HG03342 (cell line): ENCODE data around the gene ZBTB37.
"Not testable (repeated sequence)": the region's sequence is repeated elsewhere in the genome, so short reads cannot be mapped to it uniquely, and the experiment has no call there.

Experiments
- ATAC-seq: cut with Tn5 transposase; IDR thresholded peaks from one replicate; pipeline ENCODE4 v1.9.1; 2021; ENCODE audit warnings: mild to moderate bottlenecking, moderate library complexity; ENCODE audit not compliant: unreplicated experiment

ZBTB37 gene

GRCh38 chr1:173865468-173866164 is 2.6 kb upstream of the ZBTB37 start:
- no peak for ATAC-seq

GRCh38 chr1:173866413-173867115 is 1.6 kb upstream of the ZBTB37 start:
- ATAC-seq = no peak

GRCh38 chr1:173867141-173867752 is 933 bp upstream of the ZBTB37 start:
- peak; percentile 1 for ATAC-seq

DNA sequence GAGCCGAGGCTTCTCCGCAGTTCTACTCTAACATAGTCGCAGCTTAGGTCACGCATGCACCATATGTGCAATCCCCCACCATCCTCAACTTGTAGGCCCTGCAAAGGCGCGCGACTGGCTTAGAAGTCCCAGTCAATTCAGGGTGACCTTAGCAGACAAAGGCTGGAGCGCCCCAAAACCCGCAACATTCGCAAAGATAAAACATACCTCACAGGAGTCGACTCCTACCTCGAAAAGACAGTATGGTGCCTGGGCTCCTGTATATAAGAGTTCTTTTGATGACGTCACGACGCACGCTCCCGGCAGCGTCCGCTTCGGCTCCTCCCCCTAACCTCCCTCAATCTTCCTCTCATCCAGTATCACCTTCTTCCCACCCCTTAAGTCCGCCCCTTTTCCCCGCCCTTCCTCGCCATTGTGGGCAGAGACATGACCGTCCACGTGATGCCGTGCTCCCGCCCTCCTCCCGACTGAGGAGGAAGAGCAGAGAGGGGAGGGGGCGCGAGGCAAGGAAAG is 371 bp upstream of the ZBTB37 start, which contains the start of gene GAS5:
GAS5 (minus strand) TSS at position 237 of the 513 bp plus-strand sequence.
- peak; percentile 63 for ATAC-seq

DNA sequence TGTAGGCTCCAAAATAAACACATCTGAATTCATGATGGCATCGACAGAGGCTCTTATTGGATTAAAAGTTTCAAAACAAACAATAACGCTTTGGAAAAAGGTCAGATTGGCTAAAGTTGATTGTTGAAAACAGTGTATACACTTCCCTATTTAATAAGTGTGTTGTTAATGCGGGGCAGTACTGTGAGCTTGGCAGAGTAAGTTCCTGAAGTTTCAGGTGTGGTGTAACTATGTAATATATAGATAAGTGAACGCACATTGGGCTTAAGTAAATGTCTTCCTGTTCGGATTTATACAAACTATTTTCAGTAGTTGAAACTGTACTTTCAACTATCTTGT is 810 bp downstream of the ZBTB37 start:
- ATAC-seq = no peak

DNA sequence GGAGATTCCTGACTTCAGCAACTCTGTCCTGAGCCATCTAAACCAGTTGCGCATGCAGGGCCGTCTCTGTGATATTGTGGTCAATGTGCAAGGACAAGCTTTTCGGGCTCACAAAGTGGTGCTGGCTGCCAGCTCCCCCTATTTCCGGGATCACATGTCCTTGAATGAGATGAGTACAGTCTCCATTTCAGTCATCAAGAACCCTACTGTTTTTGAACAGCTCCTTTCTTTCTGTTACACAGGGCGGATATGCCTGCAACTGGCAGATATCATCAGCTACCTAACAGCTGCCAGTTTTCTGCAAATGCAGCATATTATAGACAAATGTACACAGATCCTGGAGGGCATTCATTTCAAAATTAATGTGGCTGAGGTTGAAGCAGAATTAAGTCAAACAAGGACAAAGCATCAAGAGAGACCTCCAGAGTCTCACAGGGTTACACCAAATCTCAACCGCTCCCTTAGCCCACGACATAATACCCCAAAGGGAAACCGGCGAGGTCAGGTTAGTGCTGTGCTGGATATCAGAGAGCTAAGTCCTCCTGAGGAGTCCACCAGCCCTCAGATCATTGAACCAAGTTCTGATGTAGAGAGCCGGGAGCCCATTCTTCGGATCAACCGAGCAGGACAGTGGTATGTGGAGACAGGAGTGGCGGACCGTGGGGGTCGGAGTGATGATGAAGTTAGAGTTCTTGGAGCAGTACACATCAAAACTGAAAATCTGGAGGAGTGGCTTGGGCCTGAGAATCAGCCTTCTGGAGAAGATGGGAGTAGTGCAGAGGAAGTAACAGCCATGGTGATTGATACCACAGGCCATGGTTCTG is 2.3 kb downstream of the ZBTB37 start:
- no peak for ATAC-seq

DNA sequence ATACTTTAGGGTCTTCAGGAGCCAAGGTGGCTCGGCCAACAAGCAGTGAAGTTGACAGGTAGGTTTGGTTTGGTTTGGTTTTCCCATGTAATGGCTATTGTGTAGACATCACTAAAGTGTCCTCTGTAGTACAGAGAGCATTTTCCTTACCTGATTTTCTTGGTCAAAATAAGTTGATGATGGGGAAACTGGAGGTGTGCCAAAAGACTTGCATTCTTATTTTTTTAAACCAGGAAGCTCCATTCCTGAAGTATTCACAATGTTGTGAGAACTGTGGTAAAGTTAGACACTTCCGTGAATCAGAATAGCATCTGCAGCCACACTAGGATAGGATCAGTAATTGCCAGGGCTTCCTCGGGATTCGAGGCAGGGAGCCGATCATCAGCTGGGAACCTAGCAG is 2.9 kb downstream of the ZBTB37 start:
- ATAC-seq = no peak

GRCh38 chr1:173871500-173871899 is 3.3 kb downstream of the ZBTB37 start:
- no peak for ATAC-seq

DNA sequence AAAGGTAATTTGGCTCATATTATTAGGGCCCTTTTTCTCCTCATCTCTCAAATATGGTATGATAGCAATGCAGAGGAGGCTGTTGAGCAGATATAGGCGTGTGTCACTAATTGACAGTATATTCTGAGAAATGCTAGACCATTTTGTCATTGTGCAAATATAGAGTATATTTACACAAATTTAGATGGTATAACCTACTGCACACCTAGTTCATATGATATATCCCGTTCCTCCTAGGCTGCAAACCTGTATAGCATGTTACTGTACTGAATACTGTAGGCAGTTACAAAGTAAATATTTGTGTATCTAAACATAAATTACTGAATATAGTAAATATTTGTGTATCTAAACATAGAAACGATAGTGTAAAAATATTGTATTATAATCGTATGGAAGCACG is 8.6 kb downstream of the ZBTB37 start:
- no peak for ATAC-seq

DNA sequence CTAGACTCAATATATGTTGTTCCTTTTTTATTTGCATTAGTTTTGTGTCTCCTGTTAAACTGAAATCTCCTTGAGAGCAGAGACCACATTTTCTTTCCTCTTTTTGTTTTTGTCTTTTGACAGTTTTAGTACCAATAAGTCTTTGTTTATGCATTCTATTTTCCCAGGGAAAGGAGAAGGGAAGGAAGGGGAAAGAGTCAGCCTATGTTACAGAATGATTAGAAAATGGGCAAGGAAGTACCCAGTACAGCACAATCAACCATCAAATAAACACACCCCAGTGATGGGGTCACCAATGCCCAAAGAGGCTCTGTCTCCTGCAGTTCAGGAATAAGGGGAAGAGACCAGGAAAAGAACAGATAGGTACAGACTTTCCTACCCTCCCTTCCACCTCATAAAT is 10.1 kb downstream of the ZBTB37 start:
- ATAC-seq = no peak

- ATAC-seq = not testable (repeated sequence)
These were observed 12.9 kb downstream of the ZBTB37 start for GRCh38 chr1:173881117-173881516.

GRCh38 chr1:173884701-173885100 is 16.5 kb downstream of the ZBTB37 start:
- ATAC-seq = no peak

- no peak for ATAC-seq
These were observed 18.8 kb downstream of the ZBTB37 start for GRCh38 chr1:173886746-173887611.

DNA sequence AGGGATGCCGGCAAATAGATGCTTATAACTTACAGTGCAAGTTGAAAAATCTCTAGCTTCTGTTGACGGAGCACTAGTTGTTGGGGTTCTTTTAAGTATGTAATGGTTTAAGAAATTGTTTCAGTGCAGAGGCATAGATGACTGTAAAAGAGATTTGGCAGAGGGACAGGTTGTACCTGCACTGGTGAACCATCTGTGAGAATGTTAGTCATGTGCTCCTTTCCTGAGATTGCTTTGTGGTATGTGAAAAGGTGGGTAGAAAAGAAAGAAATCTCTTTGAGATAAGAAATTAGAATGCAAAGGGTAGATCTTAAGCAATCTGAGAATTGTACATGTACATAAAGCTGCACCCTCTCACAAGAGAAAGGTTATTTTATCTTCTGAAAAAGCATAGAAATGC is 19.4 kb downstream of the ZBTB37 start:
- no peak for ATAC-seq

- no peak for ATAC-seq
These were observed 20.6 kb downstream of the ZBTB37 start for GRCh38 chr1:173888749-173889148.

DNA sequence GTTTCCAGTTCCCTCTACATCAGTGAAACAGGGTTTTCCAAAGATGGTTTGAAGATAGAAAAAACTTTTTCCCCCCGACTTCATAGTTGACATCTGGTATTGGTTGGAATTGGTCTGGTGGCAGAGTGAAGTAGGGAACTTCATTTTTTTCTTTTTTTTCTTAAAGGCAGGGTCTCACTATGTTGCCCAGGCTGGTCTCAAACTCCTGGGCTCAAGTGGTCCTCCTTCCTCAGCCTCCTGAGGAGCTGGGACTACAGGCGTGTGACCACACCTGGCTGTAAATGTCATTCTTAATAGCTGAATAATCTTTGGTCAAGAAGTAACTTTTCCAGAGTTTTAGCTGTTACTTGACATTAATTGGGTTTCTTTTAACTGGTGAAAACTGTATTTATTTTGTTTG is 21.7 kb downstream of the ZBTB37 start:
- no peak for ATAC-seq

DNA sequence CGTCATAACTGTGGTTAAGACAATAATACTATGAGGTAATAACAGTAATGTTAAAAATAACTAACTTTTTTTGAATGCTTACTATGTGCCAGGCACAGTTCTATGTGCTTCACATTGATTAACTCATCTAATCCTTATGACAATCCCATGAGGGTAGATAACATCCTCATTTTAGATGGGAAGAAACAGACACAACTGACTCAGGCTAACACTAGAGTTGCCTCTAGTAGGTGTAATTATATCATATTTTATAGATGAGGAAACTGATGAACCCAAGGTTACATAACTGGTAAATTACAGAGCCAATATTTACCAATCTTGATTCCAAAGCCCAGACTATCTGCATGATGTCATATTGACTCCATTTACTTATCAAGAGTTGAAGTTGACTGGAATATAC is 25.4 kb downstream of the ZBTB37 start:
- ATAC-seq = no peak

- ATAC-seq = no peak
These were observed 26.0 kb downstream of the ZBTB37 start for GRCh38 chr1:173894189-173894588.

DNA sequence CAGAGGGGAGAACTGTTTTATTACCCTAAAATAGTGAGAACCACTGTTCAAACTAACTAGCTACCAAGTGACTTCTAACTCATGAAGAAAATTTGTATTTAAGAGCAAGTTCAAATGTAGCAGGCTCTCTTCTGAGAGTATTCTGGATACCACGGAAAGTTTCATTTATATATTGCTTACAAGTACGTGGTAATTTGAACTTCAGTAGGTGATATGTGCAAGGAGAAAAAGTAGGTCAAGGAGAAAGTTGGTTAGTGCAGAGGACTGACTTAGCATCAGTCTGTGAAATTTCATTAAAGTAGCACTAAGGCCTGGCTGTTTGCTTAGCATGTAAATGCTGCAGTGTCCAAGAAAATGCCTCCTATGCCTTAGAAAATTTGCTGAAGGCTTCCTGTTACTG is 32.2 kb downstream of the ZBTB37 start:
- no peak for ATAC-seq

DNA sequence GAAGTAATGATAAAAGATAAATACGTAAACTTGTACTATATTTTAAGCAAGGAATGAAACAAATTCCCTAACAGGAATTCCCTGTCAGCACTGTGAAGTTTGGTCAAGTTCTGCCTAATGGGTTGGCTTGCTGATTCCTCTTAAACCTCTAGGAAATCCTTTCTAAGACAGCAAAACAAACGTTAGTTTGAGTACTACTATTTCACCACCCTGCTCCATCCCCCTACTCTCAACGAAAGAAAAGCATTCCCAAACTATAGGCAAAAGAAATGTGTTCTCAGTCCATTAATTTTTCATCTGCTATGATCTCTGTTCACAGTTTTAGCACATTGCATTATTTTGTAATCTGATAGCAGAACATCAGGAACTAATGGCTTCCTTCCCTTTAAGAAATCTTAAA is 32.8 kb downstream of the ZBTB37 start:
- no peak for ATAC-seq
